Measurements from ENCODE around the gene HELZ.
"Not testable (repeated sequence)": the region's sequence is repeated elsewhere in the genome, so short reads cannot be mapped to it uniquely, and the experiment has no call there.

The HELZ gene

DNA sequence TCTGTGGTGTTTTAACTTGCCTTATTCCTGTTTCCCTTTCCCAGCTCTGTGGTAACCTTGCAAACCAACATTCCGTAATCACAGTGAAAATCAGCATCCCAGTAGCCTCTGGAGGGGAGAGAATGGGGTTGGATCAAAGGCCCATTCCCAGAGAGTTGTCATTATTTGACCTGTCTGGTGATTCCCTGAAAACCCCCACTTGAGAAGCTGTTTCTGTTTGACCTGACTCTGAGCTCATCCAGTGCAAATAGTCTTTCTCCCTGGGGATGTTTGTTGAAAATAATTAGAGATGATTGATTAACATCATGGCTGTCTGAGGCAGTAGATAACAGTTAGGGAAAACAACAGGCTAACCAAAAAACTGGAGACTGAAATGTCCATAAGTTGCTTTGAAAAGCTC lies 197.6 kb downstream of the HELZ start:
- DNase-seq: no peak

GRCh38 chr17:67046398-67046797 lies 198.6 kb downstream of the HELZ start:
- no peak for DNase-seq

GRCh38 chr17:67044940-67045339 lies 200.1 kb downstream of the HELZ start:
- no peak for DNase-seq

- DNase-seq: no peak
These were observed 200.8 kb downstream of the HELZ start, which contains the start of gene CACNG1 for GRCh38 chr17:67044016-67044772. Gene CACNG1, plus strand, starts transcription at chr17:67044554. Its CDS starts 107 bp downstream, at chr17:67044661.

DNA sequence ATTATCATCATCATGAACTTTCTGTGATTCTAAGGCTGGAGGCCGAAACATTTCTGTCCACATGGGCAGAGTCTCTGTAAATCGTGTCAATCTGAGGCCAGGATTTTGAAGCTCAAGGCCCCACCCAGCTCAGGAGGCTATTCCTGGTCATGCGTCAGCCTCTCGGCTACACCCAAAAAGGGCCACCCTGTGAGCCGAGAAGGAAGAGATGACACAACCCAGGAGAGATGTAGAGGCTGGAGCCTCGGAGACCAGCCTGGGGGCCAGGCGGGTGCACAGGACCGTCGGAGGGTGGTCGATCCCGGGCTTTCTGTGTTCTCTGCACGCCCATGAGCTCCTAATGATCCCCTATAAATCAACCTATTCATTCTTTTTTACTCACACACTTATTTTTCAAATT lies 201.7 kb downstream of the HELZ start:
- DNase-seq: no peak

GRCh38 chr17:67041941-67042899 lies 202.8 kb downstream of the HELZ start:
- no peak for DNase-seq

- no peak for DNase-seq
These were observed 203.5 kb downstream of the HELZ start for GRCh38 chr17:67041531-67041930.

GRCh38 chr17:67041119-67041518 lies 203.9 kb downstream of the HELZ start:
- DNase-seq: not testable (repeated sequence)

- no peak for DNase-seq
These were observed 204.3 kb downstream of the HELZ start for GRCh38 chr17:67040652-67041051.

DNA sequence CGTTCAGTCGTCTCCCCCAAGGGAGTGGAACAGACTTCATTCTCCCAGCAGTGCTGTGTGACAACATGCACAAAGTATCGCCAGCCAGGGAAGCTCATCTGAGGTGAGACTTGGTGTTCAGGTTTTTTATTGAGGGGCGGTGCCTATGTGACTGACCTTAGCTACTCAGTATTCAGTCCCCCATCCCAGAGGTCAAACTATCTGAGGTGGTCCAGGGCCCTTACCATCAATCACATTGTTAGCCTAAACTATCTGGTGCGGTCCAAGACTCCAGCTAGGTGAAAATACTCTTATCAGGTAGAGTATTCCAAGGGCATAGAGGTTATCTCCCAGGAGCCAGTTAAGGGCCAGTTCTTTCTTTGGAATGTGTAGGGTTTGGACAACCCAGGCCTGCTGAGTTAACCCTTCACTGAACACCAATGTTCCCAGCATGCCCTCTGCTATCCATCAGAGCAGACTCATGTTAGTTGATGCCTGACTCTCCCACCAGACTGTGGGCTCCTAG lies 206.1 kb downstream of the HELZ start:
- DNase-seq: no peak

- no peak for DNase-seq
These were observed 209.6 kb downstream of the HELZ start for GRCh38 chr17:67035131-67036083.

DNA sequence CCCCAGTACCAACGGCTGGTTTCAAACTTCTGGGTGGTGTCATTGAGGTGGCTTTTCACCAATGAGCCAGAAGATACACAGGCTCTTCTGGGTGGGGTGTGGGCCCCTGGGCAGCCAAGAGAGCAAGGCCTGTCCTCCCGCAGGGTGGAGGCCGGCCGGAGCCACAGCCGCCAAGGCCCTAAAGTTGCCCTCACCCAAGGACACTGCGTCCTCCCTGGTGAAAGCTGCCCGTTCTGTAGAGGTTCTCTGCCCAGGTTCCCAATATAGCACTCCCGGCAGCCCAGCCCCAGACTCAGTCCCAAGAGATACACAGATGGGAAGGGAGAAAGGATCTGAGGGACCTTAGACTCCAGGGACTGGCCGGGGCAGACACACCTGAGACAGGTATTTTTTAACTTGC lies 211.4 kb downstream of the HELZ start:
- DNase-seq: no peak

GRCh38 chr17:67032985-67033384 lies 212.0 kb downstream of the HELZ start:
- DNase-seq: no peak

GRCh38 chr17:67032382-67032781 lies 212.6 kb downstream of the HELZ start:
- no peak for DNase-seq

GRCh38 chr17:67030641-67031040 lies 214.4 kb downstream of the HELZ start:
- no peak for DNase-seq

- DNase-seq: no peak
These were observed 217.9 kb downstream of the HELZ start for GRCh38 chr17:67027031-67027628.

DNA sequence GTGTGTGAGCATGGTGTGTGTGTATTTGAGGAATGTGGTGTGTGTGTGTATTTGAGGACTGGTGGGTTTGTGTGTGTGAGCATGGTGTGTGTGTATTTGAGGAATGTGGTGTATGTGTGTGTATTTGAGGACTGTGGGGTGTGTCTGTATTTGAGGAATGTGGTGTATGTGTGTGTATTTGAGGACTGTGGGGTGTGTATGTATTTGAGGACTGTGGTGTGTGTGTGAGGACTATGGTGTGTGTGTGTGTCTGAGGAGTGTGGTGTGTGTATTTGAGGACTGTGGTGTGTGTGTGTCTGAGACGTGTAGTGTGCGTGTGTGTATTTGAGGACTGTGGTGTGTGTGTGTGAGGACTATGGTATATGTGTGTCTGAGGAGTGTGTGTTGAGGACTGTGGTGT lies 218.7 kb downstream of the HELZ start:
- DNase-seq: no peak

- no peak for DNase-seq
These were observed 219.7 kb downstream of the HELZ start for GRCh38 chr17:67025216-67025792.

DNA sequence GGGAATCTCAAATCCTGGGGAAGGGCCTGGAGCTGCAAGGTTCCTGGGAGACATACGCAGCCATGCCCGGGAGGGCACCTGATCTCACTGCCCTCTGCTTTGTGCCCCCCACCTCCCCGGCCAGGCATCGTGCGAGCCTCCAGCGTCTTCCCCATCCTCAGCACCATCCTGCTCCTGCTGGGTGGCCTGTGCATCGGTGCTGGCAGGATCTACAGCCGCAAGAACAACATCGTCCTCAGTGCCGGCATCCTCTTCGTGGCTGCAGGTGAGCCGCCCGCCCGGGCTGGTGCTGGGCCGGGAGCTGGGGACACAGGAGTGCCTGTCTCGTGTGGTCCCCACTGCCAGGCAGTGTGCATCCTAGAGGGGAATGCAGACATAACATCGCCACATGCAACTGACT lies 220.3 kb downstream of the HELZ start:
- no peak for DNase-seq

DNA sequence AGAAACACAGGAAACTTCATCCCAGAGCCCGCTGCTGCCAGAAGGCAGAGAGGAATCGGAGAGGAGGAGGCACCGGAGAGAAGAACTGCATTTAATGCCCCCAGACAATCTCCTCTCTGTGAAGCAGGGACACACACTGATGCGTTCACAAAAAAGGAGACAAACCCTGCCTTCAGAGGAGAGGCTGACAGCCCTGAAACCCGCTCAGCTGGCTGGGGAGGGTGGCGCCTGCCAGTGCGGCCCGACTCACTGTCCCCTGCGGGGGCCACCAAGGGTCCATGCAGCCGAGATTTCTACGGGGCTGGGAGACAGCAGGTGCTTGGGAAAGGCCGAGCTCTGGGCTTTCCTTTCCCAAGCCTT lies 222.6 kb downstream of the HELZ start:
- DNase-seq: no peak

GRCh38 chr17:67021743-67022450 lies 223.1 kb downstream of the HELZ start:
- no peak for DNase-seq

Data from stimulated activated CD4-positive, alpha-beta T cell treated with anti-CD3 and anti-CD28 coated beads, Interleukin-2, amount 100 ng/mL, for 48 hours (primary cell).